IMR-90 (cell line): ENCODE data around the gene TMEM53.

Experiments used
- BHLHE40 ChIP-seq: fragments of 150-350 bp; IDR thresholded peaks from 2 replicates; pipeline ENCODE4 v1.6.1; 2016; ENCODE audit warnings: mild to moderate bottlenecking, low read depth, low read length
- FOS ChIP-seq: fragments of 150-350 bp; IDR thresholded peaks from 2 replicates; pipeline ENCODE4 v1.6.1; 2016; ENCODE audit warnings: low read depth, low read length
- MAZ ChIP-seq: IDR thresholded peaks from 2 replicates; pipeline ENCODE4 v1.6.1; 2012; ENCODE audit warnings: low read depth, mild to moderate bottlenecking, low read length, improper control_type of control experiment, moderate library complexity, borderline replicate concordance
- POLR2A ChIP-seq: IDR thresholded peaks from 2 replicates; pipeline ENCODE4 v1.6.1; 2012; ENCODE audit warnings: mild to moderate bottlenecking, low read depth, low read length
- RAD21 ChIP-seq: IDR thresholded peaks from 2 replicates; pipeline ENCODE4 v1.6.1; 2012; ENCODE audit warnings: low read length, improper control_type of control experiment
- RFX5 ChIP-seq: IDR thresholded peaks from 2 replicates; pipeline ENCODE4 v1.8.0; 2012; ENCODE audit warnings: low read depth, mild to moderate bottlenecking, low read length, moderate library complexity
- SMC3 ChIP-seq: fragments of 150-350 bp; IDR thresholded peaks from 2 replicates; pipeline ENCODE4 v1.6.1; 2016; ENCODE audit warnings: low read depth, mild to moderate bottlenecking, antibody characterized with exemption, low read length, moderate library complexity
- TF ChIP-seq, protein P1 (sequence below): conservative IDR thresholded peaks from 2 replicates; pipeline ENCODE4 v1.5.1; 2012; ENCODE audit warnings: mild to moderate bottlenecking, low read depth, low read length, improper control_type of control experiment
- TF ChIP-seq, protein P2 (sequence below): fragments of 150-350 bp; IDR thresholded peaks from 2 replicates; pipeline ENCODE4 v1.6.1; 2017; ENCODE audit warnings: mild to moderate bottlenecking, antibody characterized with exemption, low read length, low read depth

DNA sequence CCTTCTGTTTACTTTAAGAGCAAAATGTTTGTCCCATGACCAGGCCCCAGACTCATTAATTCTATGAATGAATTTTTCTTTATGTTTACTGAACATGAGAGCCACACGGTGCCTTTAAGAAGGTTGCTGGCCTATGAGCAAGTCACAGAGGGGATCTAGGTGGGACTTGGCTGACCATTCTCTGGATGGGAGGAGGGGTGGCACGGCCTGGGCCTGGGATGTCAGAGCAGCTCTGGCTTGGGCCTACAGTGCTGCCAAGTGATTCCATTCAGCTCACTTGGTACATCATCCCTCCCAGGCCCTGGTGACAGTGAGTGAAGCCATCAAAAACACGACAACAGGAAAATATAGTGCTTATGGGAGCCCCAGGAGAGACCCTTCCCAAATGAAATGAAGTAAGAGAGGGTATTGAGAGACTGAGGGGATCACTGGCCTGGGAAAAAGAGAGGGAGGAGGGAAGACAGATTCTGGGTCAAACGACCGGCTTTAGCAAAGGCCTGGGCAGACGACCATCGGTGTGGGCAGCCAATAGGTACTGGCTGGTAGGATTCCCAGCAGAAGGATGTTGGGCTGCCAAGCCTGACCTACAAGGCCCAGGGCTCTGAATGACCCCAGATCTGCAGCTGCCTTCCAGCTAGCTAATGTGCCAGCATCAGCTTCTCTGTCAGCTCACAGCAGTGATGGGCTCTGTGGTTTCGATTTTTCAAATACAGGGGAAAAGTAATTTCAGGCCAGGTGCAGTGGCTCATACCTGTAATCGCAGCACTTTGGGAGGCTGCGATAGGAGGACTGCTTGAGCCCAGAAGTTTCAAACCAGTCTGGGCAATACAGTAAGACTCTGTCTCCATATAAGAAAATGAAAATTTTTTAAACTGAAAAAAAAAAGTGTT is 3.3 kb downstream of the TMEM53 start:
- no peak for TF ChIP-seq FOS
- TF ChIP-seq, protein P1, sequence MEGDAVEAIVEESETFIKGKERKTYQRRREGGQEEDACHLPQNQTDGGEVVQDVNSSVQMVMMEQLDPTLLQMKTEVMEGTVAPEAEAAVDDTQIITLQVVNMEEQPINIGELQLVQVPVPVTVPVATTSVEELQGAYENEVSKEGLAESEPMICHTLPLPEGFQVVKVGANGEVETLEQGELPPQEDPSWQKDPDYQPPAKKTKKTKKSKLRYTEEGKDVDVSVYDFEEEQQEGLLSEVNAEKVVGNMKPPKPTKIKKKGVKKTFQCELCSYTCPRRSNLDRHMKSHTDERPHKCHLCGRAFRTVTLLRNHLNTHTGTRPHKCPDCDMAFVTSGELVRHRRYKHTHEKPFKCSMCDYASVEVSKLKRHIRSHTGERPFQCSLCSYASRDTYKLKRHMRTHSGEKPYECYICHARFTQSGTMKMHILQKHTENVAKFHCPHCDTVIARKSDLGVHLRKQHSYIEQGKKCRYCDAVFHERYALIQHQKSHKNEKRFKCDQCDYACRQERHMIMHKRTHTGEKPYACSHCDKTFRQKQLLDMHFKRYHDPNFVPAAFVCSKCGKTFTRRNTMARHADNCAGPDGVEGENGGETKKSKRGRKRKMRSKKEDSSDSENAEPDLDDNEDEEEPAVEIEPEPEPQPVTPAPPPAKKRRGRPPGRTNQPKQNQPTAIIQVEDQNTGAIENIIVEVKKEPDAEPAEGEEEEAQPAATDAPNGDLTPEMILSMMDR, result no peak
- TF ChIP-seq POLR2A, result no peak
- no peak for TF ChIP-seq MAZ
- TF ChIP-seq, protein P2, sequence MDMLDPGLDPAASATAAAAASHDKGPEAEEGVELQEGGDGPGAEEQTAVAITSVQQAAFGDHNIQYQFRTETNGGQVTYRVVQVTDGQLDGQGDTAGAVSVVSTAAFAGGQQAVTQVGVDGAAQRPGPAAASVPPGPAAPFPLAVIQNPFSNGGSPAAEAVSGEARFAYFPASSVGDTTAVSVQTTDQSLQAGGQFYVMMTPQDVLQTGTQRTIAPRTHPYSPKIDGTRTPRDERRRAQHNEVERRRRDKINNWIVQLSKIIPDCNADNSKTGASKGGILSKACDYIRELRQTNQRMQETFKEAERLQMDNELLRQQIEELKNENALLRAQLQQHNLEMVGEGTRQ, result no peak
- no peak for TF ChIP-seq RAD21
- TF ChIP-seq RFX5, result no peak
- no peak for TF ChIP-seq BHLHE40
- TF ChIP-seq SMC3, result no peak
